ENCODE data around the gene UQCRH. TPM values are rescaled to one million over a fixed set of nuclear protein-coding genes. Genes with fewer than 3 reads are reported as not detected.

UQCRH gene
- total RNA-seq, 1 experiment from 2014 or later = 508 TPM

DNA sequence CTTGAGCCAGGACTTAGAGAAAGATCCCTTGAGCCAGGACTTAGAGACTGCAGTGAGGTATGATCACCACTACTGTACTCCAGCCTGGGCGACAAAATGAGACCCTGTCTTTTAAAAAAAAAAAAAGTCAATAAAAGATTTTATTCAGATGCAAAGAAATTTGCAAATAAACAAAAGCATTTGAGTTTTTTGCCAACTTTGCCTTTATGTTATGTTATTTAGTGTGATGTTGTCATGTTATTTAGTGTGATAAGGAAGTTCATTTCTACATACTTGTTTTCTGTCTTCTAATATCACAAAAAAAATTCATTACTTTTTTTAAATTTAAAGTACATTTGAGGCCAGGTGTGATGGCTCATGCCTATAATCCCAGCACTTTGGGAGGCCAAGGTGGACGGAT is 47.0 kb upstream of the UQCRH start:
- no peak for DNase-seq
- Histone ChIP-seq H3K9me3 (ENCODE audit: control insufficient read depth, low read depth, low read length) (no peaks in the 10 kb centered on the region), H2BK5ac (ENCODE audit: insufficient read length, low read length) (no peak overlapping the region), H3K4ac (ENCODE audit: low read depth, low read length) (no peak overlapping the region), H3T11ph (ENCODE audit: low read length) (no peak overlapping the region), H3K27ac (ENCODE audit: insufficient read length, low read depth, low read length) (no peak overlapping the region), H3K18ac (ENCODE audit: insufficient read length, low read depth, low read length) (no peak overlapping the region), H2AK5ac (ENCODE audit: insufficient read length, low read length) (no peak overlapping the region), H3K56ac (ENCODE audit: insufficient read length, low read depth, low read length) (no peak overlapping the region), H2BK12ac (ENCODE audit: insufficient read length, low read depth, low read length) (no peak overlapping the region), H3K9ac (ENCODE audit: extremely low read depth, insufficient read length, low read length) (no peak overlapping the region), H3K14ac (ENCODE audit: insufficient read depth, low read length) (no peak overlapping the region), H4K91ac (ENCODE audit: insufficient read length, low read depth, low read length) (no peak overlapping the region), H4K5ac (ENCODE audit: insufficient read length, low read depth, low read length) (no peak overlapping the region), H2BK20ac (ENCODE audit: low read depth, low read length, poor library complexity, severe bottlenecking) (no peak overlapping the region), H3K4me2 (ENCODE audit: insufficient read depth, insufficient read length, low read length) (no peak overlapping the region), H3K79me1 (ENCODE audit: insufficient read depth, low read depth, low read length, poor library complexity, severe bottlenecking) (no peaks in the 10 kb centered on the region), H2AFZ (ENCODE audit: low read length) (no peak overlapping the region), H2BK120ac (ENCODE audit: low read depth, low read length, poor library complexity, severe bottlenecking) (no peak overlapping the region), H4K8ac (replicated peaks; ENCODE audit: insufficient read length, low read depth, low read length) (no peak overlapping the region), H3K4me1 (ENCODE audit: insufficient read depth, low read length) (no peaks in the 10 kb centered on the region), H3K27me3 (ENCODE audit: insufficient read depth, low read length) (no peaks in the 10 kb centered on the region), H4K20me1 (ENCODE audit: control insufficient read depth, insufficient read depth, insufficient read length) (no peaks in the 10 kb centered on the region), H3K23ac (ENCODE audit: insufficient read length, low read depth, low read length) (no peak overlapping the region), H2BK15ac (ENCODE audit: low read depth, low read length) (no peak overlapping the region), H3K79me2 (ENCODE audit: insufficient read depth, low read length) (no peaks in the 10 kb centered on the region), H3K23me2 (ENCODE audit: insufficient read length, low read depth, low read length, poor library complexity, severe bottlenecking) (no peaks in the 10 kb centered on the region)
- no CpG with 5 or more reads among the region's 2 CpGs for WGBS (ENCODE audit: extremely low coverage, insufficient read length, low lambda C conversion rate)
- Mint-ChIP-seq H3K27me3 (ENCODE audit: low read depth) (no peaks in the 10 kb centered on the region), H3K4me1 (no peaks in the 10 kb centered on the region), H3K27ac (no peak overlapping the region), H3K9me3 (no peaks in the 10 kb centered on the region), H3K4me3 (no peak overlapping the region), H3K36me3 (ENCODE audit: insufficient read depth in 1 of 3, low read depth in 3 of 3) (peaks cover 56 to 80% (median 74%) of the 10 kb centered on the region in 3 experiments; a peak in 6 of 7 replicates)
- TF ChIP-seq, protein P1, sequence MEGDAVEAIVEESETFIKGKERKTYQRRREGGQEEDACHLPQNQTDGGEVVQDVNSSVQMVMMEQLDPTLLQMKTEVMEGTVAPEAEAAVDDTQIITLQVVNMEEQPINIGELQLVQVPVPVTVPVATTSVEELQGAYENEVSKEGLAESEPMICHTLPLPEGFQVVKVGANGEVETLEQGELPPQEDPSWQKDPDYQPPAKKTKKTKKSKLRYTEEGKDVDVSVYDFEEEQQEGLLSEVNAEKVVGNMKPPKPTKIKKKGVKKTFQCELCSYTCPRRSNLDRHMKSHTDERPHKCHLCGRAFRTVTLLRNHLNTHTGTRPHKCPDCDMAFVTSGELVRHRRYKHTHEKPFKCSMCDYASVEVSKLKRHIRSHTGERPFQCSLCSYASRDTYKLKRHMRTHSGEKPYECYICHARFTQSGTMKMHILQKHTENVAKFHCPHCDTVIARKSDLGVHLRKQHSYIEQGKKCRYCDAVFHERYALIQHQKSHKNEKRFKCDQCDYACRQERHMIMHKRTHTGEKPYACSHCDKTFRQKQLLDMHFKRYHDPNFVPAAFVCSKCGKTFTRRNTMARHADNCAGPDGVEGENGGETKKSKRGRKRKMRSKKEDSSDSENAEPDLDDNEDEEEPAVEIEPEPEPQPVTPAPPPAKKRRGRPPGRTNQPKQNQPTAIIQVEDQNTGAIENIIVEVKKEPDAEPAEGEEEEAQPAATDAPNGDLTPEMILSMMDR (conservative IDR thresholded peaks at IDR 0.05) = no peak
